ENCODE measurements around the gene SPATS2L. TPM values are rescaled to one million over a fixed set of nuclear protein-coding genes. Genes with fewer than 3 reads are reported as not detected.
A peak's percentile ranks its signal among the peaks of the same experiment; 100 is the strongest.

The SPATS2L gene
- total RNA-seq, 1 donor from 2014 or later = 192 TPM

DNA sequence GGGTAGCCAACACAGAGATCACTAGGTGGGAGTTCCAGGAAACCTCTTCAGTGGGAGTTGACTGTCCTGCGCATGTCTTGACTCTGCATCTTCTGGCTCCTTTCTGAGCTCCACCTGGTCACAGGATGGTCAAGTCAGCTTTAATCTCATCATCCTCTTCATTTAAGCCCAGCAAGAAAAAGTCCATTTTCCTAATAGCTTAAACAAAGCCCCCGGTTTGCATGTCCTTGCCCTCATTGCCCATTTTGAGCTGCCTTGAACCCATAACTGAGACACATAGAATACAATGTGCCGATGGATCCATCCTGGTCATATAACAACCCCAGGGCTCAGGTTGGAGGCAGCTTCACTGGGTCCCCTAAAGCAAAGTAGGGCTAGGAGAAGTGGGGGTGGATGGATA lies 40.8 kb downstream of the SPATS2L start:
- H3K79me2 ChIP-seq (ENCODE audit: insufficient read depth, low read length) = peaks cover 86% of the 10 kb centered on the region
- Mint-ChIP-seq H3K36me3 (ENCODE audit: low read depth, unreplicated experiment) (peaks cover 9% of the 10 kb centered on the region), H3K27me3 (ENCODE audit: low read depth, unreplicated experiment) (no peaks in the 10 kb centered on the region), H3K4me1 (ENCODE audit: low read depth, unreplicated experiment) (peaks cover 36% of the 10 kb centered on the region), H3K27ac (ENCODE audit: unreplicated experiment) (no peak overlapping the region), H3K9me3 (ENCODE audit: unreplicated experiment) (no peaks in the 10 kb centered on the region), H3K4me3 (ENCODE audit: unreplicated experiment) (no peak overlapping the region)
- no peak overlapping the region for H3K9ac ChIP-seq (ENCODE audit: low read length)
- H3K4me3 ChIP-seq (ENCODE audit: insufficient read depth, low read depth, low read length) = no peak overlapping the region
- H3K9me3 ChIP-seq (ENCODE audit: insufficient read depth, low read depth, low read length) = no peaks in the 10 kb centered on the region
- no peak for DNase-seq (ENCODE audit: low read depth)
- no peaks in the 10 kb centered on the region for H3K27me3 ChIP-seq (ENCODE audit: insufficient read depth, low read length)
- peaks cover 15% of the 10 kb centered on the region for H3K4me1 ChIP-seq (ENCODE audit: insufficient read depth, low read length)
- no peaks in the 10 kb centered on the region for H3K36me3 ChIP-seq (ENCODE audit: insufficient read depth, low read length)
- H3K27ac ChIP-seq (ENCODE audit: low read depth, low read length) = no peak overlapping the region
- TF ChIP-seq, protein P1, sequence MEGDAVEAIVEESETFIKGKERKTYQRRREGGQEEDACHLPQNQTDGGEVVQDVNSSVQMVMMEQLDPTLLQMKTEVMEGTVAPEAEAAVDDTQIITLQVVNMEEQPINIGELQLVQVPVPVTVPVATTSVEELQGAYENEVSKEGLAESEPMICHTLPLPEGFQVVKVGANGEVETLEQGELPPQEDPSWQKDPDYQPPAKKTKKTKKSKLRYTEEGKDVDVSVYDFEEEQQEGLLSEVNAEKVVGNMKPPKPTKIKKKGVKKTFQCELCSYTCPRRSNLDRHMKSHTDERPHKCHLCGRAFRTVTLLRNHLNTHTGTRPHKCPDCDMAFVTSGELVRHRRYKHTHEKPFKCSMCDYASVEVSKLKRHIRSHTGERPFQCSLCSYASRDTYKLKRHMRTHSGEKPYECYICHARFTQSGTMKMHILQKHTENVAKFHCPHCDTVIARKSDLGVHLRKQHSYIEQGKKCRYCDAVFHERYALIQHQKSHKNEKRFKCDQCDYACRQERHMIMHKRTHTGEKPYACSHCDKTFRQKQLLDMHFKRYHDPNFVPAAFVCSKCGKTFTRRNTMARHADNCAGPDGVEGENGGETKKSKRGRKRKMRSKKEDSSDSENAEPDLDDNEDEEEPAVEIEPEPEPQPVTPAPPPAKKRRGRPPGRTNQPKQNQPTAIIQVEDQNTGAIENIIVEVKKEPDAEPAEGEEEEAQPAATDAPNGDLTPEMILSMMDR (IDR thresholded peaks at IDR 0.05; ENCODE audit: insufficient read depth, low read depth, low read length) = no peak
- no peak for TF ChIP-seq EZH2 (IDR thresholded peaks at IDR 0.05; ENCODE audit: insufficient read depth, low read length)
- H4K20me1 ChIP-seq (ENCODE audit: insufficient read depth, low read length) = peaks cover 27% of the 10 kb centered on the region
- H2AFZ ChIP-seq (ENCODE audit: low read depth, low read length) = no peak overlapping the region
- H3K4me2 ChIP-seq (ENCODE audit: low read length) = no peak overlapping the region
- FAIRE-seq = no peak

DNA sequence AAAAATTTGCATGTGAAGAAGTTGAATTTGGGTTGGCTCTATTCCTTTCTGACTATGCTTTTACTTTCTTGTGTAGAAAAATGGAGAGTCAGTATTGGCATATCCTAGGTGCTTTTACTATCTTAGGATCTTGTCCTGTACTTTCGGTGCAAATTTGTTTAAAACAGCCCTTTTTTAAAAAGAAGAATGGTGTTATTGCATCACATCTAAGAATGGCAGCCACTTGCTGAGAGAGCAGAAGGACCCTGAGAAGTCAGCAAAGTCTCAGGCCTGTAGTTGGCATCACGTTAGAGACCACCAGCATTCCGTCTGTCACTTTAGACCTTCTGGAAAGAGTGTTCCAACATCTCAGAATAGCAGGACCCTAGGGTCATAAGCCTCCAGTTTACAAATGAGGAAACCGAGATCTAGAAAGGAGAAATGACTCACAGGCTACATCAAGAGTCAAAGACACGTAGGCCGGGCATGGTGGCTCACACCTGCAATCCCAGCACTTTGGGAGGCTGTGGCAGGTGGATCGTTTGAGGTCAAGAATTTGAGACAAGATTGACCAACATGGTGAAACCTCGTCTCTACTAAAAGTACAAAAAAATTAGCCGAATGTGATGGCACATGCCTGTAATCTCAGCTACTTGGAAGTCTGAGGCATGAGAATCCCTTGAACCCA lies 42.5 kb downstream of the SPATS2L start:
- H3K4me2 ChIP-seq (ENCODE audit: low read length) = no peak overlapping the region
- H3K4me1 ChIP-seq (ENCODE audit: insufficient read depth, low read length) = peaks cover 27% of the 10 kb centered on the region
- peaks cover 27% of the 10 kb centered on the region for H4K20me1 ChIP-seq (ENCODE audit: insufficient read depth, low read length)
- no peak overlapping the region for H3K27ac ChIP-seq (ENCODE audit: low read depth, low read length)
- H3K27ac Mint-ChIP-seq (ENCODE audit: unreplicated experiment) = peak overlapping the region; percentile 22
- H3K79me2 ChIP-seq (ENCODE audit: insufficient read depth, low read length) = peaks cover 85% of the 10 kb centered on the region
- peak overlapping the region; percentile 16 for H3K4me3 Mint-ChIP-seq (ENCODE audit: unreplicated experiment)
- peaks cover 7% of the 10 kb centered on the region for H3K36me3 Mint-ChIP-seq (ENCODE audit: low read depth, unreplicated experiment)
- TF ChIP-seq EZH2 (IDR thresholded peaks at IDR 0.05; ENCODE audit: insufficient read depth, low read length) = no peak
- TF ChIP-seq, protein P1 (IDR thresholded peaks at IDR 0.05; ENCODE audit: insufficient read depth, low read depth, low read length) = no peak
- peaks cover 53% of the 10 kb centered on the region for H3K4me1 Mint-ChIP-seq (ENCODE audit: low read depth, unreplicated experiment)
- DNase-seq (ENCODE audit: low read depth) = no peak
- H3K27me3 ChIP-seq (ENCODE audit: insufficient read depth, low read length) = no peaks in the 10 kb centered on the region
- FAIRE-seq = no peak
- no peaks in the 10 kb centered on the region for H3K9me3 ChIP-seq (ENCODE audit: insufficient read depth, low read depth, low read length)
- no peaks in the 10 kb centered on the region for H3K9me3 Mint-ChIP-seq (ENCODE audit: unreplicated experiment)
- H2AFZ ChIP-seq (ENCODE audit: low read depth, low read length) = no peak overlapping the region
- no peaks in the 10 kb centered on the region for H3K36me3 ChIP-seq (ENCODE audit: insufficient read depth, low read length)
- no peaks in the 10 kb centered on the region for H3K27me3 Mint-ChIP-seq (ENCODE audit: low read depth, unreplicated experiment)
- H3K9ac ChIP-seq (ENCODE audit: low read length) = no peak overlapping the region
- no peak overlapping the region for H3K4me3 ChIP-seq (ENCODE audit: insufficient read depth, low read depth, low read length)

DNA sequence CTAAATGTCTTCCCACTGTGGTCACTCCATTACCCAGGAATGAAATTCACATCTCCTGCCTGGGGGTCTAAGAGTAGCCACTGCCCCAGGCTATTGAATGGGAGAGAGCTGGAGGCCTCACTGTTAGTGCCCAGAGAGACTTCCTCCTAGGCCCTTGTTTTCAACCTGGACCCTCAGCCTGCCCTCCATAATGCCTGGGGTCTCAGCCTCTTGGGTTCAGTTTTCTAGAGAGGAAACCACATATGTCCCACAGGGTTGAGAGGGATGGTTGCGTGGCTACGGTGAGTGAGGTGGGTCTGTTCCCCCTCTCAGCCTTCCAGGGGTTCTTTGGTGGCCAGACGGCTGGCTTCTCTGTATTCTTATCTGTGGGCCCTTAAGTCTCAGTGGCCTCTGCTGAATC lies 43.4 kb downstream of the SPATS2L start:
- no peak for DNase-seq (ENCODE audit: low read depth)
- no peak overlapping the region for H3K4me3 Mint-ChIP-seq (ENCODE audit: unreplicated experiment)
- Histone ChIP-seq H3K79me2 (ENCODE audit: insufficient read depth, low read length) (peaks cover 87% of the 10 kb centered on the region), H3K4me3 (ENCODE audit: insufficient read depth, low read depth, low read length) (no peak overlapping the region), H2AFZ (ENCODE audit: low read depth, low read length) (no peak overlapping the region), H3K4me1 (ENCODE audit: insufficient read depth, low read length) (peaks cover 27% of the 10 kb centered on the region), H3K36me3 (ENCODE audit: insufficient read depth, low read length) (no peaks in the 10 kb centered on the region), H3K27ac (ENCODE audit: low read depth, low read length) (no peak overlapping the region), H3K4me2 (ENCODE audit: low read length) (no peak overlapping the region), H4K20me1 (ENCODE audit: insufficient read depth, low read length) (peaks cover 27% of the 10 kb centered on the region), H3K9ac (ENCODE audit: low read length) (no peak overlapping the region), H3K27me3 (ENCODE audit: insufficient read depth, low read length) (no peaks in the 10 kb centered on the region), H3K9me3 (ENCODE audit: insufficient read depth, low read depth, low read length) (no peaks in the 10 kb centered on the region)
- H3K4me1 Mint-ChIP-seq (ENCODE audit: low read depth, unreplicated experiment) = peaks cover 60% of the 10 kb centered on the region
- no peaks in the 10 kb centered on the region for H3K9me3 Mint-ChIP-seq (ENCODE audit: unreplicated experiment)
- TF ChIP-seq, protein P1 (IDR thresholded peaks at IDR 0.05; ENCODE audit: insufficient read depth, low read depth, low read length) = no peak
- no peak for TF ChIP-seq EZH2 (IDR thresholded peaks at IDR 0.05; ENCODE audit: insufficient read depth, low read length)
- H3K27me3 Mint-ChIP-seq (ENCODE audit: low read depth, unreplicated experiment) = no peaks in the 10 kb centered on the region
- peaks cover 9% of the 10 kb centered on the region for H3K36me3 Mint-ChIP-seq (ENCODE audit: low read depth, unreplicated experiment)
- FAIRE-seq = no peak
- H3K27ac Mint-ChIP-seq (ENCODE audit: unreplicated experiment) = no peak overlapping the region
